Measurements from ENCODE around the gene NAB2. TPM values are rescaled to one million over a fixed set of nuclear protein-coding genes. Genes with fewer than 3 reads are reported as not detected.

The NAB2 gene
- polyA plus RNA-seq, 1 donor (not counting 4 experiments of a cell fraction or from before 2014, with no cell fraction given): 22.0 TPM

GRCh38 chr12:57048423-57049118 is 40.3 kb upstream of the NAB2 start:
- no peak overlapping the region for H2AFZ ChIP-seq (ENCODE audit: control insufficient read depth, low read length)
- no peak overlapping the region for H3K4me2 ChIP-seq (ENCODE audit: control insufficient read depth, extremely low read depth, insufficient read depth, low read depth, low read length)
- H3K27me3 ChIP-seq (ENCODE audit: control insufficient read depth, extremely low read depth, insufficient read depth, low read length): peaks cover 20% of the 10 kb centered on the region
- no peaks in the 10 kb centered on the region for H3K79me2 ChIP-seq (ENCODE audit: control insufficient read depth, insufficient read depth, low read length)
- no peak overlapping the region for H3K27ac ChIP-seq (ENCODE audit: control insufficient read depth, insufficient read depth, low read length)
- dilution Hi-C loops (cut with MboI; ENCODE audit: extremely low pct_ligation_motif_present, low sequenced_read_pairs): no loop called here
- no peaks in the 10 kb centered on the region for H3K36me3 ChIP-seq (ENCODE audit: control insufficient read depth in 2 of 2, extremely low read depth in 1 of 2, insufficient read depth in 2 of 2, low read length in 2 of 2)
- no peak overlapping the region for H3K9ac ChIP-seq (ENCODE audit: control insufficient read depth, extremely low read depth, insufficient read depth, low read length)
- FAIRE-seq (no peak), DNase-seq (ENCODE audit: low read depth, low spot score) (no peak)
- H3K9me1 ChIP-seq (ENCODE audit: control insufficient read depth, extremely low read depth, insufficient read depth, low read length): no peaks in the 10 kb centered on the region
- TF ChIP-seq EZH2 (IDR thresholded peaks at IDR 0.05; ENCODE audit: low read length) (no peak), CTCF (optimal IDR thresholded peaks at IDR 0.05 in 1 of 3, IDR thresholded peaks at IDR 0.05 in 1 of 3, conservative IDR thresholded peaks at IDR 0.05 in 1 of 3; ENCODE audit: extremely low read depth in 1 of 3, insufficient read depth in 2 of 3, low read length in 3 of 3) (no peak)
- H3K4me3 ChIP-seq (ENCODE audit: control insufficient read depth in 2 of 3, extremely low read depth in 1 of 3, insufficient read depth in 2 of 3, low read depth in 1 of 3, low read length in 3 of 3): no peak overlapping the region
- no peaks in the 10 kb centered on the region for H3K9me3 ChIP-seq (ENCODE audit: control insufficient read depth, low read depth, low read length)
- no peaks in the 10 kb centered on the region for H3K4me1 ChIP-seq (ENCODE audit: control insufficient read depth, extremely low read depth, insufficient read depth, low read length)
- no peaks in the 10 kb centered on the region for H4K20me1 ChIP-seq (ENCODE audit: control insufficient read depth, extremely low read depth, insufficient read depth, low read length)

- dilution Hi-C loops (cut with MboI; ENCODE audit: extremely low pct_ligation_motif_present, low sequenced_read_pairs): no loop called here
- Histone ChIP-seq H3K4me1 (ENCODE audit: control insufficient read depth, extremely low read depth, insufficient read depth, low read length) (no peaks in the 10 kb centered on the region), H3K9me3 (ENCODE audit: control insufficient read depth, low read depth, low read length) (no peaks in the 10 kb centered on the region), H3K4me3 (ENCODE audit: control insufficient read depth in 2 of 3, extremely low read depth in 1 of 3, insufficient read depth in 2 of 3, low read depth in 1 of 3, low read length in 3 of 3) (no peak overlapping the region), H3K36me3 (ENCODE audit: control insufficient read depth in 2 of 2, extremely low read depth in 1 of 2, insufficient read depth in 2 of 2, low read length in 2 of 2) (no peaks in the 10 kb centered on the region), H3K27ac (ENCODE audit: control insufficient read depth, insufficient read depth, low read length) (no peak overlapping the region), H3K79me2 (ENCODE audit: control insufficient read depth, insufficient read depth, low read length) (no peaks in the 10 kb centered on the region), H3K27me3 (ENCODE audit: control insufficient read depth, extremely low read depth, insufficient read depth, low read length) (peaks cover 20% of the 10 kb centered on the region), H2AFZ (ENCODE audit: control insufficient read depth, low read length) (no peak overlapping the region), H3K9me1 (ENCODE audit: control insufficient read depth, extremely low read depth, insufficient read depth, low read length) (no peaks in the 10 kb centered on the region), H4K20me1 (ENCODE audit: control insufficient read depth, extremely low read depth, insufficient read depth, low read length) (no peaks in the 10 kb centered on the region), H3K9ac (ENCODE audit: control insufficient read depth, extremely low read depth, insufficient read depth, low read length) (no peak overlapping the region), H3K4me2 (ENCODE audit: control insufficient read depth, extremely low read depth, insufficient read depth, low read depth, low read length) (no peak overlapping the region)
- FAIRE-seq (no peak), DNase-seq (ENCODE audit: low read depth, low spot score) (no peak)
- TF ChIP-seq CTCF (optimal IDR thresholded peaks at IDR 0.05 in 1 of 3, IDR thresholded peaks at IDR 0.05 in 1 of 3, conservative IDR thresholded peaks at IDR 0.05 in 1 of 3; ENCODE audit: extremely low read depth in 1 of 3, insufficient read depth in 2 of 3, low read length in 3 of 3) (no peak), EZH2 (IDR thresholded peaks at IDR 0.05; ENCODE audit: low read length) (no peak)
These were observed 39.8 kb upstream of the NAB2 start for GRCh38 chr12:57049119-57049446.

All from keratinocyte (primary cell).